Liver (tissue), 9 donors: ENCODE data around the gene SH2B3. TPM values are rescaled to one million over a fixed set of nuclear protein-coding genes. Genes with fewer than 3 reads are reported as not detected.

ENCODE experiments used
- DNase-seq: peaks from one replicate; pipeline ENCODE4 v3.0.0-alpha.2; 2017; ENCODE audit warnings: low spot score
- H3K27ac ChIP-seq, 2 donors: one replicate each; pipeline ENCODE4 v1.7.0; 2013; ENCODE audit warnings: inconsistent platforms in 2 of 2, low read length in 2 of 2, control low read depth in 1 of 2, low read depth in 1 of 2, mild to moderate bottlenecking in 1 of 2
- H3K27me3 ChIP-seq, 4 donors: one replicate each; pipeline versions ENCODE4 v1.6.1 to v1.7.0; 2013; ENCODE audit warnings: low read length in 3 of 4, inconsistent platforms in 1 of 4, mild to moderate bottlenecking in 1 of 4, moderate library complexity in 1 of 4; ENCODE audit not compliant: control insufficient read depth in 4 of 4, insufficient read depth in 4 of 4
- H3K36me3 ChIP-seq, 4 donors: one replicate each; pipeline versions ENCODE4 v1.6.1 to v1.7.0; 2013; ENCODE audit warnings: low read length in 3 of 4, mild to moderate bottlenecking in 3 of 4, low read depth in 1 of 4, moderate library complexity in 1 of 4; ENCODE audit not compliant: control insufficient read depth in 4 of 4, insufficient read depth in 3 of 4
- H3K4me1 ChIP-seq, 4 donors: one replicate each; pipeline versions ENCODE4 v1.6.1 to v1.7.0; 2013; ENCODE audit warnings: low read length in 3 of 4, mild to moderate bottlenecking in 3 of 4, moderate library complexity in 1 of 4; ENCODE audit not compliant: control insufficient read depth in 4 of 4, insufficient read depth in 4 of 4
- H3K4me3 ChIP-seq, 3 donors: one replicate each; pipeline versions ENCODE4 v1.6.1 to v1.7.0; 2013; ENCODE audit warnings: low read length in 3 of 3, control low read depth in 1 of 3, low read depth in 1 of 3, mild to moderate bottlenecking in 1 of 3
- H3K9ac ChIP-seq, 2 donors: one replicate each; pipeline ENCODE4 v1.7.0; 2013; ENCODE audit warnings: low read length in 2 of 2, mild to moderate bottlenecking in 2 of 2, moderate library complexity in 2 of 2, control low read depth in 1 of 2, low read depth in 1 of 2
- H3K9me3 ChIP-seq, 4 donors: one replicate each; pipeline versions ENCODE4 v1.6.1 to v1.7.0; 2013; ENCODE audit warnings: low read length in 3 of 4; ENCODE audit not compliant: control insufficient read depth in 4 of 4
- EGR1 ChIP-seq, 2 donors: IDR thresholded peaks; 2 replicates each; pipeline ENCODE4 v1.6.1; 2016 to 2018; ENCODE audit warnings: antibody characterized with exemption in 2 of 2, low read depth in 2 of 2
- FOXA1 ChIP-seq: IDR thresholded peaks from 2 replicates; pipeline ENCODE4 v1.6.1; 2016; ENCODE audit warnings: antibody characterized with exemption
- FOXA2 ChIP-seq: IDR thresholded peaks from 2 replicates; pipeline ENCODE4 v1.6.1; 2016; ENCODE audit warnings: antibody characterized with exemption
- GABPA ChIP-seq, 2 donors: IDR thresholded peaks in 1 of 2; conservative IDR thresholded peaks in 1 of 2; 2 replicates each; pipeline ENCODE4 v1.6.1; 2016; ENCODE audit warnings: antibody characterized with exemption in 2 of 2, mild to moderate bottlenecking in 1 of 2, moderate library complexity in 1 of 2
- HNF4A ChIP-seq, 2 donors: conservative IDR thresholded peaks; 2 replicates each; pipeline ENCODE4 v1.6.1; 2016; ENCODE audit warnings: antibody characterized with exemption in 2 of 2, mild to moderate bottlenecking in 2 of 2
- HNF4G ChIP-seq: IDR thresholded peaks from 2 replicates; pipeline ENCODE4 v1.6.1; 2016; ENCODE audit warnings: antibody characterized with exemption
- JUND ChIP-seq, 2 donors: IDR thresholded peaks; 2 replicates each; pipeline ENCODE4 v1.6.1; 2016; ENCODE audit warnings: antibody characterized with exemption in 2 of 2
- NR2F2 ChIP-seq: IDR thresholded peaks from 2 replicates; pipeline ENCODE4 v1.6.1; 2016; ENCODE audit warnings: antibody characterized with exemption
- RAD21 ChIP-seq, 2 donors: IDR thresholded peaks; 2 replicates each; pipeline ENCODE4 v1.6.1; 2016; ENCODE audit warnings: antibody characterized with exemption in 2 of 2, mild to moderate bottlenecking in 2 of 2
- RXRA ChIP-seq, 2 donors: IDR thresholded peaks; 2 replicates each; pipeline ENCODE4 v1.6.1; 2017 to 2018; ENCODE audit warnings: antibody characterized with exemption in 2 of 2, mild to moderate bottlenecking in 1 of 2
- SP1 ChIP-seq: IDR thresholded peaks from 2 replicates; pipeline ENCODE4 v1.6.1; 2018; ENCODE audit warnings: antibody characterized with exemption, mild to moderate bottlenecking
- TAF1 ChIP-seq: conservative IDR thresholded peaks from 2 replicates; pipeline ENCODE4 v1.6.1; 2016; ENCODE audit warnings: antibody characterized with exemption, mild to moderate bottlenecking
- YY1 ChIP-seq: IDR thresholded peaks from 2 replicates; pipeline ENCODE4 v1.6.1; 2016; ENCODE audit warnings: antibody characterized with exemption, mild to moderate bottlenecking
- WGBS: extraction: QIAGEN DNeasy Blood & Tissue Kit; methylation state at CpG from one replicate; pipeline ENCODE4 v1.1.7; 2013; 5-methylcytosine and 5-hydroxymethylcytosine counted together
- polyA plus RNA-seq, 2 donors: library from polyadenylated mRNA; stranded (reverse) in 1 of 2; unstranded in 1 of 2; fragments of 200-250 nt in 1 of 2; fragments of >200 nt in 1 of 2; fragmentation: Nextera tagmentation in 1 of 2; extraction: Ambion mirVana in 1 of 2; gene quantifications; one replicate each; pipeline versions ENCODE4 v1.2.1 to v1.2.3, GENCODE V29; 2013 to 2015
- total RNA-seq, 2 donors: library from RNA; depleted of rRNA; stranded (reverse); fragments of >200 nt; gene quantifications; one replicate each; pipeline ENCODE4 v1.2.3, GENCODE V29; 2014
- TF ChIP-seq, protein P1 (sequence below): IDR thresholded peaks from 2 replicates; pipeline ENCODE4 v1.6.1; 2016; ENCODE audit warnings: antibody characterized with exemption
- TF ChIP-seq, protein P2 (sequence below): IDR thresholded peaks from 2 replicates; pipeline ENCODE4 v1.6.1; 2016; ENCODE audit warnings: antibody characterized with exemption
- TF ChIP-seq, protein P3 (sequence below): fragments of 150-350 bp; IDR thresholded peaks from 2 replicates; pipeline ENCODE4 v1.5.1; 2017; ENCODE audit warnings: improper control_type of control experiment, low read depth, low read length; ENCODE audit not compliant: missing input control
- TF ChIP-seq, protein P4 (sequence below): IDR thresholded peaks from 2 replicates; pipeline ENCODE4 v1.6.1; 2016; ENCODE audit warnings: antibody characterized with exemption
- donor health status: healthy.
- donor health status: healthy.
- donor health status: healthy.
- donor health status: healthy.
- donor health status: healthy.

Gene SH2B3
- total and polyA plus RNA-seq, 4 donors, result 4.4 to 18.7 (median 8.8) TPM

DNA sequence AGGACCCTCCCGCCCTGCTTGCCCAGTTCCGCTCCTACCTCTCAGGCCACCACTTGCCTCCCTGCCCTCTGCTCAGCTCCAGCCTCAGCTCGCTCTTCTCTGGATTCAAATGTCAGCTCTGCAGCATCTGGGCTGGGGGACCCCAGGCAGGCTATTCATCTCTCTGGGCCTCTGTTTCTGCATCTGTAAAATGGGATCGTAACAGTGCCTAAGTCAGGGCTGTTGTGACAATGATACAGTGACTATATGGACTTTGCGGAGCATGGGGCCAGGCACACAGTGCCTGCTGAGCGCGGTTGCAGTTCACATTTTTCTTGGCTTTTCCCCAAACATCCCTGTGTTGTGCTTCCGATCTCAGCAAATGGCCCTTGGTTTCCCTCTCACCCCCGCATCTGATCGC lies 39.6 kb upstream of the SH2B3 start:
- no peaks in the 10 kb centered on the region for H3K27me3 ChIP-seq
- peaks cover 21 to 62% (median 46%) of the 10 kb centered on the region in 4 donors for H3K4me1 ChIP-seq
- no peak for DNase-seq
- no peak overlapping the region for H3K4me3 ChIP-seq
- 97% methylated on average over 10 of the region's 10 CpGs for WGBS
- no peaks in the 10 kb centered on the region for H3K36me3 ChIP-seq
- TF ChIP-seq RAD21 (IDR thresholded peaks at IDR 0.05) (no peak), RXRA (IDR thresholded peaks at IDR 0.05) (no peak), FOXA2 (no peak), EGR1 (IDR thresholded peaks at IDR 0.05; ENCODE audit: low read depth in 2 of 2) (no peak), SP1 (no peak), HNF4A (conservative IDR thresholded peaks at IDR 0.05) (no peak), FOXA1 (no peak), GABPA (IDR thresholded peaks at IDR 0.05 in 1 of 2, conservative IDR thresholded peaks at IDR 0.05 in 1 of 2) (no peak), TAF1 (no peak), NR2F2 (no peak), HNF4G (no peak), YY1 (no peak), JUND (IDR thresholded peaks at IDR 0.05) (no peak)
- TF ChIP-seq, protein P1, sequence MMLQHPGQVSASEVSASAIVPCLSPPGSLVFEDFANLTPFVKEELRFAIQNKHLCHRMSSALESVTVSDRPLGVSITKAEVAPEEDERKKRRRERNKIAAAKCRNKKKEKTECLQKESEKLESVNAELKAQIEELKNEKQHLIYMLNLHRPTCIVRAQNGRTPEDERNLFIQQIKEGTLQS, result no peak
- TF ChIP-seq, protein P2, sequence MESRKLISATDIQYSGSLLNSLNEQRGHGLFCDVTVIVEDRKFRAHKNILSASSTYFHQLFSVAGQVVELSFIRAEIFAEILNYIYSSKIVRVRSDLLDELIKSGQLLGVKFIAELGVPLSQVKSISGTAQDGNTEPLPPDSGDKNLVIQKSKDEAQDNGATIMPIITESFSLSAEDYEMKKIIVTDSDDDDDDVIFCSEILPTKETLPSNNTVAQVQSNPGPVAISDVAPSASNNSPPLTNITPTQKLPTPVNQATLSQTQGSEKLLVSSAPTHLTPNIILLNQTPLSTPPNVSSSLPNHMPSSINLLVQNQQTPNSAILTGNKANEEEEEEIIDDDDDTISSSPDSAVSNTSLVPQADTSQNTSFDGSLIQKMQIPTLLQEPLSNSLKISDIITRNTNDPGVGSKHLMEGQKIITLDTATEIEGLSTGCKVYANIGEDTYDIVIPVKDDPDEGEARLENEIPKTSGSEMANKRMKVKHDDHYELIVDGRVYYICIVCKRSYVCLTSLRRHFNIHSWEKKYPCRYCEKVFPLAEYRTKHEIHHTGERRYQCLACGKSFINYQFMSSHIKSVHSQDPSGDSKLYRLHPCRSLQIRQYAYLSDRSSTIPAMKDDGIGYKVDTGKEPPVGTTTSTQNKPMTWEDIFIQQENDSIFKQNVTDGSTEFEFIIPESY, result no peak
- no peak overlapping the region for H3K9ac ChIP-seq
- no peaks in the 10 kb centered on the region for H3K9me3 ChIP-seq
- H3K27ac ChIP-seq, result no peak overlapping the region

DNA sequence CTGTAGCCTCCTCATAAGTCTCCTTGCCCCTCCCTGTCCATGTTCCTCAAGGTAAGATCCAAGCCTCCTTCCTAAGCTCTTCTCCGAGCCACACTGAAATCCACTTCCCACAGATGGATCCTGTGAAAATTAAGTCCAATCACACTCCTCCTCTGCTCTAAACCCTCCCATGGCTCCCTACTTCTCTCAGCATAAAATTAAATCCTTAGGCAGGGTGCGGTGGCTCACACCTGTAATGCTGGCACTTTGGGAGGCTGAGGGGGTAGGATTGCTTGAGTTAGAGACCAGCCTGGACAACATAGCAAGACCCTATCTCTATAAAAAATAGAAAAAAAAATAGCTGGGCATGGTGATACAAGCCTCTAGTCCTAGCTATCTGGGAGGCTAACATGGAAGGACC lies 39.1 kb upstream of the SH2B3 start:
- no peak for DNase-seq
- Histone ChIP-seq H3K9me3 (no peaks in the 10 kb centered on the region), H3K4me1 (peaks cover 21 to 57% (median 41%) of the 10 kb centered on the region in 4 donors), H3K27me3 (no peaks in the 10 kb centered on the region), H3K9ac (no peak overlapping the region), H3K27ac (no peak overlapping the region), H3K36me3 (no peaks in the 10 kb centered on the region), H3K4me3 (no peak overlapping the region)
- WGBS, result 98% methylated on average over 2 of the region's 2 CpGs
- TF ChIP-seq, protein P3, sequence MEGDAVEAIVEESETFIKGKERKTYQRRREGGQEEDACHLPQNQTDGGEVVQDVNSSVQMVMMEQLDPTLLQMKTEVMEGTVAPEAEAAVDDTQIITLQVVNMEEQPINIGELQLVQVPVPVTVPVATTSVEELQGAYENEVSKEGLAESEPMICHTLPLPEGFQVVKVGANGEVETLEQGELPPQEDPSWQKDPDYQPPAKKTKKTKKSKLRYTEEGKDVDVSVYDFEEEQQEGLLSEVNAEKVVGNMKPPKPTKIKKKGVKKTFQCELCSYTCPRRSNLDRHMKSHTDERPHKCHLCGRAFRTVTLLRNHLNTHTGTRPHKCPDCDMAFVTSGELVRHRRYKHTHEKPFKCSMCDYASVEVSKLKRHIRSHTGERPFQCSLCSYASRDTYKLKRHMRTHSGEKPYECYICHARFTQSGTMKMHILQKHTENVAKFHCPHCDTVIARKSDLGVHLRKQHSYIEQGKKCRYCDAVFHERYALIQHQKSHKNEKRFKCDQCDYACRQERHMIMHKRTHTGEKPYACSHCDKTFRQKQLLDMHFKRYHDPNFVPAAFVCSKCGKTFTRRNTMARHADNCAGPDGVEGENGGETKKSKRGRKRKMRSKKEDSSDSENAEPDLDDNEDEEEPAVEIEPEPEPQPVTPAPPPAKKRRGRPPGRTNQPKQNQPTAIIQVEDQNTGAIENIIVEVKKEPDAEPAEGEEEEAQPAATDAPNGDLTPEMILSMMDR, result no peak
- TF ChIP-seq GABPA (IDR thresholded peaks at IDR 0.05 in 1 of 2, conservative IDR thresholded peaks at IDR 0.05 in 1 of 2) (no peak), FOXA2 (no peak), FOXA1 (no peak), RXRA (IDR thresholded peaks at IDR 0.05) (no peak)
- TF ChIP-seq, protein P1, result no peak
- TF ChIP-seq, protein P4, sequence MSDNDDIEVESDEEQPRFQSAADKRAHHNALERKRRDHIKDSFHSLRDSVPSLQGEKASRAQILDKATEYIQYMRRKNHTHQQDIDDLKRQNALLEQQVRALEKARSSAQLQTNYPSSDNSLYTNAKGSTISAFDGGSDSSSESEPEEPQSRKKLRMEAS, result no peak
